A549 (cell line): ENCODE measurements around the gene MRPL45. TPM values are rescaled to one million over a fixed set of nuclear protein-coding genes. Genes with fewer than 3 reads are reported as not detected.

Source experiments
- ATAC-seq, 2 experiments: fragments of 200-7000 bp in 1 of 2; fragments of >200 bp in 1 of 2; cut with Nextera tagmentation in 1 of 2; cut with Tn5 transposase in 1 of 2; 3 replicates each; pipeline versions ENCODE4 v1.8.0 to v1.9.1; 2018 to 2020; ENCODE audit warnings: mild to moderate bottlenecking in 1 of 2, moderate library complexity in 1 of 2
- CTCF ChIA-PET: fragments of 300-600 bp; sonication (Branson Sonifier 250); formaldehyde crosslinking; extraction: SDS; loops from one replicate; lab custom pipeline; 2021; ENCODE audit warnings: antibody characterized with exemption, inconsistent platforms; lab: Yijun Ruan, JAX
- POLR2A ChIA-PET: fragments of 350-600 bp; formaldehyde crosslinking; extraction: SDS; loops from one replicate; lab custom pipeline; 2021; ENCODE audit warnings: antibody characterized with exemption, inconsistent platforms; lab: Yijun Ruan, JAX
- DNase-seq, 2 experiments: peaks; one replicate each; pipeline versions ENCODE4 v3.0.0 to v3.0.0-alpha.2; 2011 to 2016; ENCODE audit warnings: low read depth in 1 of 2, low spot score in 1 of 2
- FAIRE-seq: peaks from 2 replicates; lab custom pipeline; 2011; peaks lifted over from hg19 to GRCh38; lab: Jason Lieb, UNC
- H3K27ac ChIP-seq, 2 experiments: fragments of >200 bp; sonication (Bioruptor Twin); formaldehyde crosslinking; 3 replicates each; pipeline ENCODE4 v1.5.1; 2016 to 2017
- H3K4me1 ChIP-seq: fragments of >200 bp; sonication (Bioruptor Twin); formaldehyde crosslinking; 3 replicates; pipeline ENCODE4 v1.6.1; 2016
- H3K4me2 ChIP-seq: fragments of >200 bp; sonication (Bioruptor Twin); formaldehyde crosslinking; 3 replicates; pipeline ENCODE4 v1.6.1; 2016
- H3K4me3 ChIP-seq: fragments of >200 bp; sonication (Bioruptor Twin); formaldehyde crosslinking; 3 replicates; pipeline ENCODE4 v1.5.1; 2016
- H3K9me3 ChIP-seq: fragments of >200 bp; sonication (Bioruptor Twin); formaldehyde crosslinking; 3 replicates; pipeline ENCODE4 v1.6.1; 2016
- CBX8 ChIP-seq: fragments of 200-600 bp; sonication (generic); IDR thresholded peaks from 2 replicates; pipeline ENCODE4 v1.6.1; 2016
- CHD2 ChIP-seq: fragments of 150-350 bp; IDR thresholded peaks from 2 replicates; pipeline ENCODE4 v1.6.1; 2014; ENCODE audit warnings: low read length; ENCODE audit not compliant: partially characterized antibody
- CHD4 ChIP-seq: fragments of 200-600 bp; sonication (generic); IDR thresholded peaks from 2 replicates; pipeline ENCODE4 v1.6.1; 2016; ENCODE audit warnings: antibody characterized with exemption, mild to moderate bottlenecking, borderline replicate concordance
- EHMT2 ChIP-seq: fragments of 200-600 bp; sonication (generic); IDR thresholded peaks from 2 replicates; pipeline ENCODE4 v1.6.1; 2016; ENCODE audit warnings: antibody characterized with exemption, low read depth, mild to moderate bottlenecking, moderate library complexity
- FOSB ChIP-seq: fragments of 250-450 bp; sonication (Bioruptor Pico); IDR thresholded peaks from 2 replicates; pipeline ENCODE4 v1.5.0; 2020; ENCODE audit warnings: mild to moderate bottlenecking, moderate library complexity
- GATA3 ChIP-seq: IDR thresholded peaks from 2 replicates; pipeline ENCODE4 v1.6.1; 2012; ENCODE audit warnings: borderline replicate concordance
- HDAC2 ChIP-seq: fragments of 200-600 bp; sonication (generic); IDR thresholded peaks from 2 replicates; pipeline ENCODE4 v1.6.1; 2016
- HOXB13 ChIP-seq: fragments of 250-450 bp; sonication (Bioruptor Pico); IDR thresholded peaks from 2 replicates; pipeline ENCODE4 v1.5.0; 2020; ENCODE audit warnings: low read depth, mild to moderate bottlenecking, moderate library complexity
- JUNB ChIP-seq: fragments of >200 bp; sonication (Bioruptor Twin); formaldehyde crosslinking; IDR thresholded peaks from 2 replicates; pipeline ENCODE4 v1.6.1; 2016
- KDM5A ChIP-seq: fragments of 200-600 bp; sonication (generic); IDR thresholded peaks from 2 replicates; pipeline ENCODE4 v1.6.1; 2016; ENCODE audit warnings: antibody characterized with exemption, mild to moderate bottlenecking
- RARB ChIP-seq: fragments of 250-450 bp; sonication (Bioruptor Pico); IDR thresholded peaks from 2 replicates; pipeline ENCODE4 v1.8.0; 2021; ENCODE audit warnings: mild to moderate bottlenecking, moderate library complexity
- RCOR1 ChIP-seq: fragments of 150-350 bp; IDR thresholded peaks from 2 replicates; pipeline ENCODE4 v1.6.1; 2014; ENCODE audit warnings: antibody characterized with exemption, low read length, low read depth
- RFX5 ChIP-seq: fragments of 450-650 bp; IDR thresholded peaks from 2 replicates; pipeline ENCODE4 v1.7.1; 2014; ENCODE audit warnings: antibody characterized with exemption, mild to moderate bottlenecking, moderate library complexity
- RNF2 ChIP-seq: fragments of 200-600 bp; sonication (generic); IDR thresholded peaks from 2 replicates; pipeline ENCODE4 v1.6.1; 2016; ENCODE audit warnings: low read depth, mild to moderate bottlenecking, antibody characterized with exemption, moderate library complexity, borderline replicate concordance
- SMC3 ChIP-seq: fragments of >200 bp; sonication (Bioruptor Twin); formaldehyde crosslinking; IDR thresholded peaks from 3 replicates; pipeline ENCODE4 v1.6.1; 2018; ENCODE audit warnings: inconsistent platforms
- ZC3H11A ChIP-seq: fragments of 450-650 bp; IDR thresholded peaks from 2 replicates; pipeline ENCODE4 v1.6.1; 2014; ENCODE audit warnings: antibody characterized with exemption, mild to moderate bottlenecking
- ZNF302 ChIP-seq: fragments of 250-450 bp; sonication (Bioruptor Pico); IDR thresholded peaks from 2 replicates; pipeline ENCODE4 v1.9.0; 2021; ENCODE audit warnings: inconsistent platforms, mild to moderate bottlenecking, moderate library complexity
- WGBS: methylation state at CpG from one replicate; pipeline ENCODE4 v1.1.6; 2017; ENCODE audit errors: missing lambda C conversion rate; 5-methylcytosine and 5-hydroxymethylcytosine counted together
- polyA plus RNA-seq, 4 experiments: library from polyadenylated mRNA; depleted of rRNA in 3 of 4; stranded (reverse); fragments of >200 nt; fragmentation: RNase III in 1 of 4; extraction: RNeasy Plus Mini Kit Qiagen cat#74134 plus additional on column Dnase treatment in 1 of 4; gene quantifications; 2 replicates in 3 of 4; 3 replicates in 1 of 4; pipeline ENCODE4 v1.2.3, GENCODE V29; 2011 to 2017
- TF ChIP-seq, protein P1 (sequence below): fragments of 200-600 bp; sonication (generic); IDR thresholded peaks from 2 replicates; pipeline ENCODE4 v1.6.1; 2016; ENCODE audit warnings: antibody characterized with exemption, mild to moderate bottlenecking, moderate library complexity

The MRPL45 gene
- polyA plus RNA-seq, 2 of the 4 experiments (the other 2 are of a cell fraction), result 69.6 to 134 TPM

DNA sequence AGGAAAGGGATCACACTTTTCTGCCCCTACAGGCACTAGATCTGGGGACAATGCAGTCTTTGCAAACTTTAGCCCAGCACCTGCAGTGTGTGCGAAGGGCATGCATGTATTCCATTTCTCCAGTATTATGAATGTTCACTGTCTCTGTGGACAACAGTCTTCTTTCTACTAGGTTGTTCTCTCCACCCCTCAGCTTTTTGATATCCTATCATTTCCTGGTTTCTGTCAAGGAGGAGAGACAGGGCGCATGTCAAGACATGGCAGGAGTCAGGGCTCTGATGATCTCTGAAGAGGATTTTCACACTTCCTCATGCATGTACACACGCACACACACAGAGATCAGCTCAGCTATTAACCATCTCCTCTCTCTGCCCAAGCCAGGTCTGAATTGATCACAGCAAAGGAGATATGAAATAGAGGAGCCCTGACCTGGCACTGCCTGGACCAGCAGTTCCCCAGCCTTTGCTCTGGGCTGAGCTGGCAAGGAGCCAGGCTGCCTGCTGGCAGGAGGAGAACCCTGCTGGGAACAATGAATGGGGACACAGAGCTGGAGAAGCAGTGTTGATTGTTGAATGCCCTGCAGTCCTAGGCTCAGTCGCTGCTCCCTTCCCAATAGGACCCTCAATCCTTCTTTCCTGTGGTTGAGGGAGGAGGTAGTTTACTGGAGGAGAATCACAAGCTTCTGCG is 44.2 kb downstream of the MRPL45 start:
- CTCF ChIA-PET, result interaction anchor here (0.9 to 30.7 kb wide), 9 partner anchors 2 to 327 kb away, joined by 3 to 675 read pairs (median 5); partner anchors contain the start of genes GPR179 and SOCS7
- DNase-seq, result no peak
- no peaks in the 10 kb centered on the region for H3K9me3 ChIP-seq
- no peak for TF ChIP-seq SMC3
- no peak for TF ChIP-seq FOSB (CRISPR knock-in tag)
- TF ChIP-seq RCOR1, result no peak
- TF ChIP-seq RFX5, result no peak
- TF ChIP-seq HOXB13 (CRISPR knock-in tag), result no peak
- no peak for TF ChIP-seq JUNB
- no peak for TF ChIP-seq CBX8
- no peak for TF ChIP-seq GATA3
- TF ChIP-seq, all 56 proteins: peak for 0
- H3K4me1 ChIP-seq, result no peaks in the 10 kb centered on the region; the same call in 2 of the 3 replicates
- H3K4me2 ChIP-seq, result no peak overlapping the region
- H3K4me3 ChIP-seq, result no peak overlapping the region
- FAIRE-seq (no peak), ATAC-seq (peak in 1 of 2 experiments; percentile 51; a peak in 3 of 6 replicates)
- POLR2A ChIA-PET, result interaction anchor here (0.6 to 0.9 kb wide), 2 partner anchors 11 to 73 kb away, joined by 3 read pairs; partner anchors contain the start of gene SOCS7
- no peak overlapping the region; a peak in 1 of 6 replicates for H3K27ac ChIP-seq
- 68% methylated on average over 5 of the region's 5 CpGs for WGBS

DNA sequence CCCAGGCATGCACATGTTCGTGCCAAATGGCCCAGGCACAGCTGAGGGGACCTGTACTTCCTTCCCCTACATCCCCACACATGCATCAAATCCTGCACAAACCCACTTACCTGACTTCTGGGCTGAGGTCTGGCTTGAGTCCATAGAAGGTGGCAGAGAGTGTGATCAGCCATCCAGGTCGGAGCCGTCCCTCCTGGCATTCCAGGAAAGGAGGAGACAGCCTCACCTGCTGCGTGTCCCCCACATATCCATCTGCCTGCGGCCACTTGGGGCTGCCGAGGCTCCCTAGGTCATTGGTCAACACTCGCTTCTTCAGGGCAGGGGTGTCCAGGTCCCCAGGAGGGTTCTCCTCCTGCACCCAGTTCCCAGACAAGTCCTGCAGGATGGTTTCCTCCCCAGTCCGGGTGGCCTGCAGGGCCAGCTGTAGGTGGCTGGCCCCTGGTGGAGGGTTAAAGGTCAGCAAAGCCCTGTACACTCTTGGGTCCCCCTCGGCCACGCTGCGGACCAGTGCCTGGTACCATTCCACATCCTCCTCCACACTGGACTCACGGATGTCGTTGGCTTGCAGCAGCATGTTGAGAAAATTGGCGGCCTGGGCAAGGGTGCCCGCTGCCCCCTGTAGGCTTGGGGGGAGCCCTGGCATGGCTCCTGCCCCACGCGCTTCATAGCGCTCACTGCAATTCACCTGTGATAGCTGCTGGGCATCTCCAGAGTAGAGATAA is 46.1 kb downstream of the MRPL45 start:
- H3K4me1 ChIP-seq, result no peaks in the 10 kb centered on the region; the same call in 2 of the 3 replicates
- DNase-seq (no peak), FAIRE-seq (no peak), ATAC-seq (no peak; a peak in 1 of 6 replicates)
- H3K9me3 ChIP-seq, result no peaks in the 10 kb centered on the region
- no peak overlapping the region for H3K4me3 ChIP-seq
- no peak overlapping the region for H3K4me2 ChIP-seq
- no peak overlapping the region for H3K27ac ChIP-seq
- ChIA-PET POLR2A (interaction anchor here (1.0 kb wide), 1 partner anchor 8 kb away, joined by 3 read pairs; the partner anchor contains the start of gene SOCS7), CTCF (interaction anchor here (0.7 to 27.2 kb wide), 7 partner anchors 16 to 325 kb away, joined by 3 to 675 read pairs (median 9); no protein-coding TSS in a partner anchor)
- TF ChIP-seq RARB (CRISPR knock-in tag) (no peak), CHD2 (no peak), ZC3H11A (no peak), KDM5A (no peak), EHMT2 (no peak), RNF2 (no peak), HOXB13 (CRISPR knock-in tag) (no peak), ZNF302 (CRISPR knock-in tag) (no peak), CHD4 (no peak), SMC3 (no peak), HDAC2 (no peak)
- TF ChIP-seq, protein P1, sequence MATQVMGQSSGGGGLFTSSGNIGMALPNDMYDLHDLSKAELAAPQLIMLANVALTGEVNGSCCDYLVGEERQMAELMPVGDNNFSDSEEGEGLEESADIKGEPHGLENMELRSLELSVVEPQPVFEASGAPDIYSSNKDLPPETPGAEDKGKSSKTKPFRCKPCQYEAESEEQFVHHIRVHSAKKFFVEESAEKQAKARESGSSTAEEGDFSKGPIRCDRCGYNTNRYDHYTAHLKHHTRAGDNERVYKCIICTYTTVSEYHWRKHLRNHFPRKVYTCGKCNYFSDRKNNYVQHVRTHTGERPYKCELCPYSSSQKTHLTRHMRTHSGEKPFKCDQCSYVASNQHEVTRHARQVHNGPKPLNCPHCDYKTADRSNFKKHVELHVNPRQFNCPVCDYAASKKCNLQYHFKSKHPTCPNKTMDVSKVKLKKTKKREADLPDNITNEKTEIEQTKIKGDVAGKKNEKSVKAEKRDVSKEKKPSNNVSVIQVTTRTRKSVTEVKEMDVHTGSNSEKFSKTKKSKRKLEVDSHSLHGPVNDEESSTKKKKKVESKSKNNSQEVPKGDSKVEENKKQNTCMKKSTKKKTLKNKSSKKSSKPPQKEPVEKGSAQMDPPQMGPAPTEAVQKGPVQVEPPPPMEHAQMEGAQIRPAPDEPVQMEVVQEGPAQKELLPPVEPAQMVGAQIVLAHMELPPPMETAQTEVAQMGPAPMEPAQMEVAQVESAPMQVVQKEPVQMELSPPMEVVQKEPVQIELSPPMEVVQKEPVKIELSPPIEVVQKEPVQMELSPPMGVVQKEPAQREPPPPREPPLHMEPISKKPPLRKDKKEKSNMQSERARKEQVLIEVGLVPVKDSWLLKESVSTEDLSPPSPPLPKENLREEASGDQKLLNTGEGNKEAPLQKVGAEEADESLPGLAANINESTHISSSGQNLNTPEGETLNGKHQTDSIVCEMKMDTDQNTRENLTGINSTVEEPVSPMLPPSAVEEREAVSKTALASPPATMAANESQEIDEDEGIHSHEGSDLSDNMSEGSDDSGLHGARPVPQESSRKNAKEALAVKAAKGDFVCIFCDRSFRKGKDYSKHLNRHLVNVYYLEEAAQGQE, result no peak
- 85% methylated on average over 18 of the region's 18 CpGs for WGBS
